Germinal center (tissue), 1 donor: ENCODE results near the gene BRICD5.

Experiments
- DNase-seq: peaks from one replicate; pipeline ENCODE4 v3.0.0; 2012; ENCODE audit warnings: mixed read lengths, low spot score

BRICD5 gene

GRCh38 chr16:2237493-2238149, 27.0 kb upstream of the BRICD5 start:
- no peak for DNase-seq

- no peak for DNase-seq
Observed at GRCh38 chr16:2237102-2237482, 26.4 kb upstream of the BRICD5 start.

GRCh38 chr16:2236337-2237101, 25.9 kb upstream of the BRICD5 start, which contains the start of gene DNASE1L2:
TSS of gene DNASE1L2 (plus strand) at chr16:2236444. CDS start at chr16:2236817, 373 bp downstream.
- no peak for DNase-seq

GRCh38 chr16:2235695-2236336, 25.2 kb upstream of the BRICD5 start:
- no peak for DNase-seq

- DNase-seq: no peak
Observed at GRCh38 chr16:2235234-2235651, 24.6 kb upstream of the BRICD5 start.

GRCh38 chr16:2234813-2235170, 24.1 kb upstream of the BRICD5 start:
- no peak for DNase-seq

GRCh38 chr16:2233872-2234812, 23.5 kb upstream of the BRICD5 start:
- peak; percentile 39 for DNase-seq

GRCh38 chr16:2233046-2233775, 22.5 kb upstream of the BRICD5 start:
- DNase-seq: no peak

GRCh38 chr16:2232094-2232990, 21.7 kb upstream of the BRICD5 start:
- no peak for DNase-seq

GRCh38 chr16:2231016-2231931, 20.6 kb upstream of the BRICD5 start:
- no peak for DNase-seq

GRCh38 chr16:2230376-2230775, 19.7 kb upstream of the BRICD5 start:
- DNase-seq: no peak

- DNase-seq: no peak
Observed at GRCh38 chr16:2229632-2230250, 19.1 kb upstream of the BRICD5 start.

- DNase-seq: no peak
Observed at GRCh38 chr16:2229091-2229490, 18.4 kb upstream of the BRICD5 start.

- DNase-seq: no peak
Observed at GRCh38 chr16:2228161-2228824, 17.6 kb upstream of the BRICD5 start.

GRCh38 chr16:2226918-2227317, 16.3 kb upstream of the BRICD5 start:
- no peak for DNase-seq

GRCh38 chr16:2226245-2226793, 15.7 kb upstream of the BRICD5 start:
- DNase-seq: no peak

GRCh38 chr16:2223942-2224486, 13.4 kb upstream of the BRICD5 start:
- peak; percentile 54 for DNase-seq
